ENCODE data around the gene CFAP68.

The CFAP68 gene

DNA sequence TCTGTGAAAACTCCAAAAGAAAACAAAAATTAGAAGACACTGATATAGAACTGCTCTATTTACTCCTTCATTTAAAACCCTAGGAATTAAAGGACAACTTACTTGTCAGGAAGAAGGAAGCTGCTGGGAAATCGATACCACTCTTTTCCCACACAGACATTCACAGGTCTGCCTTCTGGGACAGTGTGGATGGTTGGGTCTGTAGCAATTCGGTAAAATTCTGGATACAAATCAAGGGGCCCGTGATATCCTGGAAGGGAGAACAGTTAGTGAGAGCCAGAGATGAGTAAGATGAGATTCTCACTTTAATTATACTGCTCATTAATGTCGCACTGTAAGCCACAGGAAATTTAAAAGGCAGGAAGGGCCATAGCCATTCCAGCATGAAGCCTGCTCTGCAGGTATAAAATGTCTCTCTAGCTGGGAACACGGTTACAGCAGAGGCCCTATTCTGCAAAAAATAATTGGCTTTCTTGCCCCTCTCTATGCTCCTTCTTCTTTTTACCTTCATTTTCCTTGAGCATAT, 41.9 kb upstream of the CFAP68 start:
- no peak for DNase-seq (ENCODE audit: extremely low read depth, low read depth)
- no peak overlapping the region for H3K4me3 ChIP-seq (replicated peaks; ENCODE audit: low read depth, low read length)
- TF ChIP-seq CTCF (IDR thresholded peaks at IDR 0.05; ENCODE audit: low read depth, low read length, missing control alignments): no peak

- DNase-seq (ENCODE audit: extremely low read depth, low read depth): no peak
- H3K4me3 ChIP-seq (replicated peaks; ENCODE audit: low read depth, low read length): no peak overlapping the region
- TF ChIP-seq CTCF (IDR thresholded peaks at IDR 0.05; ENCODE audit: low read depth, low read length, missing control alignments): no peak
Measured at GRCh38 chr11:111838054-111838453, 41.3 kb upstream of the CFAP68 start.

DNA sequence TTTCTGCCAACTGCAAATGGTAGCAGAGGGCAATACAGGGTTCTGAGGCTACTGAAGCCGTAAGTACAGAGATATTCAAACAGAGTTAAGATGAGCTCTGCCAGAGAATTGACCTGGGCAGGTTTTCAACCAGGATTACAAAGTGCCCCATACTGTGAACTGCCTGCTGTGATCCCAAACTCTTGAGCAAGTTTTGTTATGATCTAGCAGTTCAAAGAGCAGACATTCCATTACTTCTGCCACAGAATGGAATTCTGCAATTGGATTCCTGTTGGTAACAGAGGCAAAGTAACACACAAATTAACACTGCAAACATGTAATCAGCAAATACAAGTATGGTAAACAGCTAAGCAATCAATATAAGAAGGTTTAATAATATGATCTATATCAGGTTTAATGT, 39.2 kb upstream of the CFAP68 start:
- TF ChIP-seq CTCF (IDR thresholded peaks at IDR 0.05; ENCODE audit: low read depth, low read length, missing control alignments): no peak

GRCh38 chr11:111841370-111842053, 37.8 kb upstream of the CFAP68 start:
- no peak overlapping the region for H3K4me3 ChIP-seq (replicated peaks; ENCODE audit: low read depth, low read length)
- DNase-seq (ENCODE audit: extremely low read depth, low read depth): peak; percentile 83
- peak; percentile 83 for TF ChIP-seq CTCF (IDR thresholded peaks at IDR 0.05; ENCODE audit: low read depth, low read length, missing control alignments)

More for the DNA sequence above, 39.2 kb upstream of the CFAP68 start:
- no peak overlapping the region for H3K4me3 ChIP-seq (replicated peaks; ENCODE audit: low read depth, low read length)
- DNase-seq (ENCODE audit: extremely low read depth, low read depth): no peak

DNA sequence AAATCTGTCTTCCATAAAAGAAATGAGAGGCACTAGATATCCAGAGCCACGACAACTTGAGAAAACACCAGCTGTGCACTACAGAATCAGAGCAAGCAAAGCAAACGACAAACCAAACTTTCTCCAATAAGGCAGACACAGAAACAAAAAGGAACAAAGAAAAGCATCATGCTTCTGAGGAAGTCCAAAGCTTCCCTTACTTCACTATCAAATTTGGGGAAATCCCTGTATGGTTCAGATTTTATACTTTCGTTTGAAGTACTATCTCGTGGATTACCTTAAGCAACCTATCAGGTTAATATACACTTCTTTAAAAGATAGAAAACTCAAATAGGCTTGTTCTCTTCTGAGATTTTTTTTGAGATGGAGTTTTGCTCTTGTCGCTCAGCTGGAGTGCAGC, 35.7 kb upstream of the CFAP68 start:
- no peak for TF ChIP-seq CTCF (IDR thresholded peaks at IDR 0.05; ENCODE audit: low read depth, low read length, missing control alignments)

GRCh38 chr11:111845276-111846028, 33.9 kb upstream of the CFAP68 start:
- TF ChIP-seq CTCF (IDR thresholded peaks at IDR 0.05; ENCODE audit: low read depth, low read length, missing control alignments): no peak

More for the DNA sequence above, 35.7 kb upstream of the CFAP68 start:
- H3K4me3 ChIP-seq (replicated peaks; ENCODE audit: low read depth, low read length): no peak overlapping the region
- no peak for DNase-seq (ENCODE audit: extremely low read depth, low read depth)

More at GRCh38 chr11:111845276-111846028, 33.9 kb upstream of the CFAP68 start:
- DNase-seq (ENCODE audit: extremely low read depth, low read depth): no peak
- H3K4me3 ChIP-seq (replicated peaks; ENCODE audit: low read depth, low read length): no peak overlapping the region
